ENCODE results near the gene TCN2.
"Not testable (repeated sequence)": the region's sequence is repeated elsewhere in the genome, so short reads cannot be mapped to it uniquely, and the experiment has no call there.

TCN2 gene

GRCh38 chr22:30578481-30578880 is 28.5 kb upstream of the TCN2 start:
- no peak for DNase-seq

GRCh38 chr22:30580896-30581295 is 26.1 kb upstream of the TCN2 start:
- DNase-seq: no peak

GRCh38 chr22:30582051-30582450 is 24.9 kb upstream of the TCN2 start:
- no peak for DNase-seq

GRCh38 chr22:30582788-30583545 is 24.0 kb upstream of the TCN2 start:
- DNase-seq: no peak

- DNase-seq: no peak
These were observed 22.5 kb upstream of the TCN2 start for GRCh38 chr22:30584441-30584840.

- DNase-seq: no peak
These were observed 20.6 kb upstream of the TCN2 start for GRCh38 chr22:30586414-30586813.

- no peak for DNase-seq
These were observed 15.8 kb upstream of the TCN2 start for GRCh38 chr22:30591191-30591587.

GRCh38 chr22:30591588-30592359 is 15.2 kb upstream of the TCN2 start, which contains the start of gene PES1:
PES1 (minus strand) TSS chr22:30591910; CDS start chr22:30591833, 77 bp downstream.
- DNase-seq: peak; percentile 98

GRCh38 chr22:30592360-30592713 is 14.6 kb upstream of the TCN2 start:
- not testable (repeated sequence) for DNase-seq

GRCh38 chr22:30596199-30596598 is 10.8 kb upstream of the TCN2 start:
- DNase-seq: no peak

- no peak for DNase-seq
These were observed 10.1 kb upstream of the TCN2 start for GRCh38 chr22:30596886-30597285.

- no peak for DNase-seq
These were observed 8.0 kb upstream of the TCN2 start for GRCh38 chr22:30598986-30599385.

- no peak for DNase-seq
These were observed 6.1 kb upstream of the TCN2 start for GRCh38 chr22:30600921-30601320.

- DNase-seq: no peak
These were observed 5.5 kb upstream of the TCN2 start for GRCh38 chr22:30601464-30601863.

GRCh38 chr22:30602049-30602448 is 4.9 kb upstream of the TCN2 start:
- peak; percentile 32 for DNase-seq

GRCh38 chr22:30603801-30604200 is 3.2 kb upstream of the TCN2 start:
- no peak for DNase-seq

GRCh38 chr22:30604723-30605122 is 2.3 kb upstream of the TCN2 start:
- DNase-seq: no peak

GRCh38 chr22:30605449-30606110 is 1.4 kb upstream of the TCN2 start:
- DNase-seq: peak; percentile 49

GRCh38 chr22:30607300-30607930 is 441 bp downstream of the TCN2 start:
- DNase-seq: no peak

- no peak for DNase-seq
These were observed 965 bp downstream of the TCN2 start for GRCh38 chr22:30607939-30608338.

- peak; percentile 26 for DNase-seq
These were observed 2.5 kb downstream of the TCN2 start for GRCh38 chr22:30609260-30610185.

- DNase-seq: no peak
These were observed 3.3 kb downstream of the TCN2 start for GRCh38 chr22:30610299-30610698.

Data from CD4-positive, alpha-beta T cell treated with Interleukin-21 for 1 hour (primary cell).